GM21423 (cell line): ENCODE measurements around the gene POMGNT2.
"Not testable (repeated sequence)": the region's sequence is repeated elsewhere in the genome, so short reads cannot be mapped to it uniquely, and the experiment has no call there.

ENCODE experiments used
- ATAC-seq: cut with Tn5 transposase; IDR thresholded peaks from one replicate; pipeline ENCODE4 v1.9.1; 2021; ENCODE audit warnings: mild to moderate bottlenecking, moderate library complexity; ENCODE audit not compliant: unreplicated experiment

POMGNT2 gene

DNA sequence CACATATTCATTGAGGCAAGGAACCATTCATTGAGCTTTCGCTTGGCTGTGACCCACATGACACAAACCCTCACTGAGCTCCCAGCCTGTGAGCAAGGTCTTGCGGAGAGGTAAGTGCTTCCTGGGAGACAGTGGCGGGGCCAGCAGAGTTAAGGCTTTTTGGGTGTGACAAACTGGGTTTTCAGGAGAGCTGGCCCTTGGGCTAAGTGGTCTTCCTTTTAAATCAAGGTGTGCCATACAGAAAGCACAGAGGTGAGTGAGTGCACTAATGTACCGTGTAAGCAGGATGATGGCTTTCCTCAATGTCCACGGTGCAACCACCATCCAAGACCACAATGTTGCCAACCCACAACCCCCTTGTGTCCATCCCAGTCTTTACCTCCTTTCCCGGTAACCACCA is 28.6 kb downstream of the POMGNT2 start:
- ATAC-seq = no peak

DNA sequence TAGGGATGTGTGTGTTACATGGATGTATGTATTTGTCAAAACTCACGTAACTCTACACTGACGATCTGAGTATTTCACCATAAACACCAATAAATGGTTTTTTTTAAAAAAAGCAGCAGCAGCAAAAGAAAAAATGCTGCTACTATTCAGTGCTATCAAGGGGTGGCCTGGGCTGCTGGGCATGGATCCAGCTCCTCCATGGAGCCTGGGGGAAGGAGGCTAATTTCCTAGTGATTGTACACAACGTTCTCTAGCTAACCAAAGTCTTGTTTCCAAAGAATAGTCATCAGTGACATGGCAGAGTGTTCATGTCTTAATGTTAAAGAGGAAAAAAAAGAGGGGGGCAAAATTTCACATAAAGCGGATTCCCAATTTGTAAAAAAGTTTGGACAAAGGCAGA is 29.0 kb downstream of the POMGNT2 start:
- ATAC-seq = no peak

DNA sequence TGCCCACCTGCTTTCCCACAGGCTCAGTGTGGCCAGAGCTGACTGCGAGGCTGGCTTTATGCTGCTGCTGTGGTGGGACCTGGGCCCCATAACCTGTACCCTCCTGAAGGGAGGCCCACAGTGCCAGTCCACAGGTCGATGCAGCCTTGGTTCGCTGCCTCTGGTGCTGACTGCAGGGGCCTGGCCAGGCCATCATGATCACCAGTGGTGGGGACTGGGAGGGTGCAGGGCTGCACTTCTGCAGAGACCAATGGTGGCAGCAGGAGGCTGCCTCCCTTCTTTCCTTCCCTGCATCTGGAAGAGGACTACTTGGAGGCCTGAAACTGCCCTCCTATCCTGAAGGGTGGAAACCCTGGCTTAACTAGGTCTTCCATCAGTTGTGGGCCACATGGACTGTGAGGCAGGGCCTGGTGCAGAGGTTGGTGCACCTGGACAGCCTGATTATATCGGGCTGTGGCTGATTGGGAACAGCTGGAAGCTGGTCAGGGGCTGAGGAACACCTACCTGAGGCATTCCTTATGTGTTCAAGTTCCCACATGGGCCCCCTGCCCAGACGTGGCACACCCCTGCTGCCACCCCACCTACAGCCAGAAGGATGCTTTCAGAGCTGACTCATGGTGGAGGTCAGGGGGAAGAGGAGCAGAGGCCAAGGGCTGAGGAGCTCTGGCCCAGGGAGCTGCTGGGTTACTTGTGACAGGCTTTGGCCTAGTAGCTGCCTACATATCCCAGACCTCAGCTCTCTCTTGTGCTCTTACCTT is 29.8 kb downstream of the POMGNT2 start:
- ATAC-seq = no peak

DNA sequence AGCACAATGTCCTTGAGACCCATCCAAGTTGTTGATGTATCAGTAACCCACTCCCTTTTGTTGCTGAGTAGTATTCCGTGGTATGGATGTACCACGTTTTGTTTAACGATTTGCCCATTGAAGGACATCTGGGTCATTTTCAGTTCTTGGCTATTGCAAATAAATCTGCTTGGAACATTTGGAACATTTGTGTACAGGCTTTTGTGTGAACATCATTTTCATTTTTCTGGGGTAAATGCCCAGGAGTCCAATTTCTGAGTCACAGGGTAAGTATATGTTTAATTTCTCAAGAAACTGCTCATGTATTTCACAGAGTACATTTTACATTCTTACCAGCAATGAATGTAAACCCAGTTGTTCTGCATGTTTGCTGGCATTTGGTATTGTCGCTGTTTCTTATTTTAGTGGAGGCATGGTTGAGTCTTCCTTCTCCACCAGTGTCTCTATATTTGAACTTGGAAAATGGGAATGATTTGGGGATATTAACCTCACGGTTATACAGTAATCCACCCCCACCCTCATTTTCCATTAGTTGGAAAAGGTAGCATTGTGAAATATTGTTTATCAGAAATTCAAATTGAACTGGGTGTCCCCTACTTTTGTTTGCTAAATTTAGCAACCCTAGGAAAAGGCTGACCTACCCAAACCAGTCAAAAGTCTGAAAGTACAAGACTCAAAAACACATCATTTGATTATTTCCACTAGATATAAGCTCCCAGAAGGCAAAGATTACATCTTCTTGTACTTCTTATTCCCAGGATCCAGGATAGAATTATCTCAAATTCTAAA is 30.8 kb downstream of the POMGNT2 start:
- ATAC-seq = no peak

DNA sequence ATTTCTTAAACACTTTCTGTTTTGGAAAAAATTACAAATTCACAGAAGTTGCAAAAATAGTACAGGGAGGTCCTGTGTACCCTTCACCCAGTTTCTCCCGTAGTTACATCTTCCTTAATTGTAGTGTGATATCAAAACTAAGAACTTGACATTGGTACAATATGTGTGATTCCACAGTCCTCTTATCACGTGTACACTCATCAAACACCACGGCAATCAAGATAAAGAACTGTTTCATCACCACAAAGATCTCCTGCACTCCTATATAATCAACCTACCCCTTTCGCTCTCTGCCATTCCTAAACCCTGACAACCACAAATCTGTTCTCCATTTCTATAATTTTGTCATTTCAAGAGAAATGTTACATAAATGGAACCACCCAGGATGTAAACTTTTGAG is 31.4 kb downstream of the POMGNT2 start:
- no peak for ATAC-seq

DNA sequence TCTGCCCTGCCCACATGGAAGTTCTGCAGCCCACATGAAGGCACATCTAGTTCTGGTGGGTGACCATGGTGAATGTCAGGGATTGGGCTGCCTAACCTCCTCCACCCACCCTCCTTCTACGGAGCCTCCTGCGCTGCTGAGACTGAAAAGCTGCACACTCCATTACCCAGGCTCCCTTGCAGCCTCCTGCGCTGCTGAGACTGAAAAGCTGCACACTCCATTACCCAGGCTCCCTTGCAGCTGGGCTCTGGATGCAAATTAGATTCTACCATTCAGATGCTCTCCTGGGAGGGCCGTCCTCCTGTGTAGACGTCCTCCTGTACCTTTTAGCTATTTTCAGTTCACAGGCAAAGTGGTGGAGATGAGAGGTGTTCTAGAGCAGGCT is 32.1 kb downstream of the POMGNT2 start:
- no peak for ATAC-seq

DNA sequence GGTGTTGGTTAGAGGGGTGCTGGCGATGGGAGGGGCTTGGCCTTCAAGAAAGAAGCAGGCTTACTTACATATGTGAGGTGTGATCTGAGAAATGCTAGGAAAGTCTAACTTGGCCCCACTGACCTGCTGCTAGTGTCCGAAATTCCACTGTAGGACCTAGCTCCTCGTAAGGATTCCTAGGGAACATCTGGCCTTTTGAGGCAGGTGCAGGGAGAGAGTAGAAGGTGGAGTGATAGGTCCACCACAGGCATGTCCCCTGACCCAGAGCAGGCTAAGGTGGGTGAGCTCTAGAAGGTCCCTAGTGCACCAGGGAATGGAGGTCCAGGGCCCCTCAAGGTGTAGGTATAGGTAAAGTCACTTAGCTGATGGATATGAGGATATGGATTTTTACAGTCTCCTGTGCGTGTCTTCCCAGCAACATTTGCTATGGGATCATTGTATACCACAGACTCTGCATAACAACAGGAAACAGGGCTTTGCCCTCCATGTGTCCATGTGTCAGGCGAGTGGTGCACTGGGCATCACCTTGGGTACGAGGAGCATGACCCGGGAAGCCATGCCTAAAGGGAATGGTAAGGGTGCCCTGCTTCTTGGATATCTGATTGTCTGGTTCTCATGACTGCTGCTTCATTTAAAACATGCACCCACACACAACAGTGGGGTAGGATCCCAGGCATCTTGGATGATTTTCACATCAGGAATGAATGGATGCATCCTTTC is 32.6 kb downstream of the POMGNT2 start:
- no peak for ATAC-seq

DNA sequence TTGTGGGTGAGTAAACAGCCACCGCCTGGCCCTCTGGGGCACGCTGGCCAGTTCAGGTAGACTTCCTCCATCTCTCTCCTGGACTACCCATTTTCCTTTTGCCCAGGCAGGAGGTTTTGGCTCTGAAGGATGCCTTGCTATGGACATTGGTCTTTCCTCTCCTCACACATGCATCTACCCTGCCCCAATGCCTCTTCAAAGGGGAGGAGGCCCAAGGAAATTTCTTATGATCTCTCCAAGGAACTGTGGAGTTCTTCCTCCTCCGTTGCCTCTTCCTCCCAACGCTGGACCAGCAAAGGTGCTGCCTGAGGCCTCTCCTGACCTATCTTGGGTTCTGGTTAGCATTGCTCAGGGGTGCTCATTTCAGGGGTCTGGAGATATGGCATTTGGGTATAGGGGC is 33.5 kb downstream of the POMGNT2 start:
- ATAC-seq = no peak

DNA sequence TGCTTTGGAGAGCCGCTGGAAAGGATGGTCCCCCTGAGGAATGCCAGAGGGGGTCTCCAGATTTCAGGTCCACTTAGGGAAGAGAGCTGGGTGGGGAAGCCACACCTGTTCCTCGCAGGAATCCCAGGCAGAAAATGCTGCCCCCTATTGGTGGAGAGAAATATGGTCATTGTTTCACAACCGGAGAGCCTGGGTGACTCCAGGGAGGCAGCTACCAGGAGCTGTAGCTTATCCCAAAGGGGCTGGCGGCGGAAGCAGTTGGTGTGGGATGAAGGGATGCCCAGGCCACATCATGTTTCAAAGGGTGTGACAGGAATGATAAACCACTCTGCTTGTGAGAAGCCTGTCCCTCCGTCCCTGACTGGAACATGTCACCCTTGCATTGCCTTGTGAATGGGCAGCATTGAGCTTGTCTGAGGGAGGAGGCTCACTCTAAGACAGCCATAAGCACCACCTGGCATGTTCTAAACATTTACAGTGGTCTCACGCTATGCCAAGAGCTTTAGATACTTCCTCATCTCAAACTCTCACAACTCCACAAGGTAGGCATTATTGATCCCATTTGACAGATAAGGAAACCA is 34.5 kb downstream of the POMGNT2 start:
- ATAC-seq = no peak

DNA sequence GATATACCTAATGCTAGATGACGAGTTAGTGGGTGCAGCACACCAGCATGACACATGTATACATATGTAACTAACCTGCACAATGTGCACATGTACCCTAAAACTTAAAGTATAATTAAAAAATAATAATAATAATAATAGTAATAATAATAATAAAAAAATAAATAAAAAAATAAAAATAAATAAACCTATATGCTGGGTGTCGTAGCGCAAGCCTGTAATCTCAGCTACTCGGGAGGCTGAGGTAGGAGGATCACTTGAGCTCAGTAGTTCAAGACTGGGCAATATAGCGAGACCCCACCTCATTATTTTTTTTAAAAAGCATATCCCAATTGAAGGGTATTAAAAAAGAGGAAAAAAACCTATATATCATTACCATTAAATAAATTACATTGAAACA is 35.2 kb downstream of the POMGNT2 start:
- ATAC-seq = not testable (repeated sequence)

DNA sequence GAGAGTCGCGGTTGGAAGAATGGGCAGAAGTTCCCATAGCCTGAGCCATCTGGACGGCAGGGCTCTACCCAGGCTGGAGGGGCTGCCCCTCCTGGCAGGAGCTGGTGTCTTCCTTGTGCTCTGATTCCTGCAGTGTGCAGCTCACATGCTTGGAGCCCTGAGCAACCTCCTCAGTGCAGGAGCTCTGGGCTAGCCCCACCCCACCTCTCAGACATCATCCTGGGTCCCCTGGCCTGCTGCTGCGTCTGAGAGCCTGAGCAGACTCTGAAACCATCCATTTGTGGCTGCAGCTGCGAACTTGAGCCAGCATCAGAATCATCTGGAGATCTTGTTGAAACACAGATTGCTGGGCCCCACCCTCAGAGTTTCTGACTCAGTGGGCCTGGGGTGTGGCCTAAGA is 42.8 kb downstream of the POMGNT2 start:
- no peak for ATAC-seq

DNA sequence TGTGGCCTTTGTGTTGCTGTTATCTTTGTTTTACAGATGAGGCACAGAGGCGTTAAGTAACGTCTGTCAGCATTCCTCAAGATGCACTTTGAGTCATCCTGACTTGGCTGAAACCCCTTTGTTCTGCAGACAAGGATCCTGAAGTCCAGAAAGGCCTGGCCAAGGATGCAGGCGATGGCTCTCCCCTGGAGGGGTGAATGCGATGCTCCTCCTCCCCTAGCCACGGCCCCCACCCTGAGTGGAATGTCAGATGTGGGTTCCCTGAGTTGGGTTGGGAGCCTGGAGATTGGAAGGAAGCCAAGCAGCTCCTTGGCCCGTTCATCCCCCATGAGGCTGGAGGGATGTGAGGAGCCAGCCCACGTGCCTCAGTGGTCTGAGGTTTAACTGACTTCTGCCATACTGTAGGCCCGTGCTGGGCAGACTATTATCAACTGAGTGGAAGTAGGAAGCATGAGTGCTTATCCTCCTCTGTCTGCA is 43.3 kb downstream of the POMGNT2 start:
- ATAC-seq = no peak

DNA sequence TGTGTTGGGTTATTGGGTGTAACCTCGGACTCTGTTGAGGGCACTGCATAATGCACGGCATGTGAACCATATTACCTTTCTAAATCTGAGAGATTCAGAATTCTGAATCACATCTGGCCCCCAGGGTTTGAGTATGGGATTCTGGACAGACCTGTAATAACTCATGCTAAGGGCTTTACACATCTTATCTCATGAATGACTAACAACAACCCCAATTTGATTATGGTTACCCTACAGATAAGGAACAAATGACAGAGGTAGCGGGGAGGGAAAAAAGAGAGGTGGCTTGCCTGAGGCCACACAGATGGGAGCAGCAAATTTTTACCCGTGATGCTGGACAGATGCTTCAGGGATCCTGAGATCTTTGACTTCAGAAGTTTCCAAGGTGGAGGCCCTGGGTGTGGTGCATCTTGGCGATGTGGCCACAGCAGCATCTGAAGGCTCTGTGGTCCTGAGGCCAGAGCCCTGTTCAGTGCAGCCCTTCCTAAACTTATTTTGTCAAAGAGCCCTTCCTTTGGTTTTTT is 43.8 kb downstream of the POMGNT2 start:
- ATAC-seq = no peak

DNA sequence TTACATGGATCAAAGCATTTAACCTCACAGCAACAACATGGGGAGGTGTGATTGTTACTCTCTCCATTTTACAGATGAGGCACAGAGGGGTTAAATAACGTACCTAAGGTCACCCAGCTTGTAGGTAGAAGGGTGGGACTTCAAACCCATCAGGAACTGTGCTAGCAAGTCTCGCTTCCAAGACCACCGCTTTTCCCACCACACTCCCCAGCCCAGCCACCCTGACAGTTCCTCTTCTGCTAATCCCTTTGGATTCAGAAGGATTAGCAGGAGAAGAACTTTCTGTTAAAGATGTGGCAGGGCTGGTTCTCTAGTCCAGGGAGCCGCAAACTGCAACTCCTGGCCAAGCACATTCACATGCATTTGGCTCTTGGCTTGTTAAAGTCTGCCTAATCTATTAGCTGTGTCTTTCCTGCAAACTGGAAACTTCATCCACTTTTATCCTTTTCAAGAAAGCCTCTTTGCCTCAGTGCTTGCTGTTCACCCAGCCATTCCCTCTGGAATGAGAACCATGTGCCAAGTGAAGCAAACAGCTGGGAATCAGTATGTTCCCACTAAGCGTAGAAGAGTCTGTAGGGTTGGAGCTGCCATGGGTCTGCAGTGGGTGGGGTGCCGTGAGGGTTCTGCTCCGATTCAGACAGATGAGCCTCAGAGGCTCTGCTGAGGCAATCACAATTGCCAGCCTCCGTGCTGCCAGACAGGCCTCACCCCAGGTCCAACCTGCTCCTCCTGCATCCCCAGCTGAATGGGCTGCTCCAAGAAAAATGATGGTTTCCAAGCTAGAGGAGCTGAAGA is 44.6 kb downstream of the POMGNT2 start:
- ATAC-seq = no peak

DNA sequence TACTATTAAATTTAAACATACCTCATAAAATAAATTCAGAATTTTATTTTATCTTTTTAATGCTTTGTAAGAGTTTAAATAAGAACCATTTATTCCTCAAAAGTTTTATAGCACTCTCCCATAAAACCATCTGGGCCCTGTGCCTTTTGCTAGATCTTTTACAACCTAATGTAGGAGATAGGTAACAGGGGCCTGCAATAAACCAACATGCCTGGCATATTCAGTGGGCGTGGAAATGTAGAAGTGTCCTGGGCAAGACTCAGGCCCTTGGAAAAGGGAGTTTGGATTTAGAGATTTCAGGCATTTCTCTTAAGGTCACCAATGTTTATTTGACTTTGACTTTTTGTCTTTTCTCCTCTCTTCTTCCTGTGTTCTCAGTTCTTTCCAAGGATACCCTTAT is 46.4 kb downstream of the POMGNT2 start:
- no peak for ATAC-seq

DNA sequence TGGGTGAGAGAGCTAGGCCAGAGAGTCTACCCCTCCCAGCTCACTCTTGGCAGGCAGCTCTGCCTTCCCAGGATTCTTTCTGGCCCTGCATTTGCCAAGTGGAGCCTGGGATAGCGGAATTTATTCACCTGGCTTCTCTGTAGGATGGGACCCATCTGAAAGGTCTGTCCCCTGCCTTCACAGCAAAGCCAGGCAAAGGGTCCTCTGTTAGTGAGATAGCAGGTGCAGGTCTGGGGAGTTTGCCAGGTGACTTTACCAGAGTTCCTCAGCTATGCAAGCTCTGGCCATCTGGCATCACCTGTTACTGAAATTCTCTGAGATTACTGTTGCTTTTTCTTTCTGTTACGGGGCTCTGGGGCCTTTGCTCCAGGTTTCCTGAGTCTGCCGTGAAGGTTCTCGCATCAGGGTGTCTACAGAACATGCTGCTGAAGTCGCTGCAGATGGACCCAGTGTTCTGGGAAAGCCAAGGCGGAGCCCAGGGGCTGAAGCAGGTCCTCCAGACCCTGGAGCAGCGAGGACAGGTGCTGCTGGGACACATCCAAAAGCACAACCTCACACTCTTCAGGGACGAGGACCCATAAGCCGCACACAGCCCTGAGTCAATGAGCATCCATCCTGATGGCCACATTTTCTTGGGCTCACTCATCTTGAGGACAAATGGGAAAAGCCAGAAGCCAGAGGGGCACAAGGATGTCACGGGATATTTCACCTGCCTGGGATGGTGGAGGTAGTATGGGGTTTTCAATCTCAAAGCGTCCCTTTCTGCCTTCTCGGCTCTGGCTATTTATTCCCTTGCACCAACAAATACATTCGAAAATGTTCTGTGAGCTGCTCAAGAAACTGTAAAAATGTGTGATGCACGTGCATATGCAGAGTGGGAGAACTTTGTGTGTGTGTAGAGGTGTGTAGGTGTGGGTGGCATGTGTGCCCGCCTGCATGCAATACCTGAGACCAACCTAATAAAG is 49.8 kb downstream of the POMGNT2 start:
- no peak for ATAC-seq

DNA sequence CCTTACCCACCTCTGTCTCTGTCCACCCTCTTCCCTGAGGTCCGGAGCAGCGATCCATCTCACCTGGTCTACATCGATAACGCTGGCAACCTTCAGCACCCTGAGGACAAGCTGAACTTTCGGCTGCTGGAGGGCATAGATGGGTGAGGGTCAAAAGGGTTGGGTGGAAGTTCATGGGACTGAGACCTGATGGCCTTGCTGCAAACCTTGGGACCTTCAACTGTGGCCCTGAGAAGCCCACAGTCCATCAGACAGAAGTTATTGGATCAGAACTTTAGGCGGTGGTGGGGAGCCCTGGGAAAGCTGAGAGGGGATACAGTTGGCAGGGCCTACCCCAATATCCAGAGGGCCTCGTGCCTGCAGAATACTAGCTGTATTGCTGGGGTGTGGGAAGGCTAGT is 50.5 kb downstream of the POMGNT2 start:
- ATAC-seq = no peak

DNA sequence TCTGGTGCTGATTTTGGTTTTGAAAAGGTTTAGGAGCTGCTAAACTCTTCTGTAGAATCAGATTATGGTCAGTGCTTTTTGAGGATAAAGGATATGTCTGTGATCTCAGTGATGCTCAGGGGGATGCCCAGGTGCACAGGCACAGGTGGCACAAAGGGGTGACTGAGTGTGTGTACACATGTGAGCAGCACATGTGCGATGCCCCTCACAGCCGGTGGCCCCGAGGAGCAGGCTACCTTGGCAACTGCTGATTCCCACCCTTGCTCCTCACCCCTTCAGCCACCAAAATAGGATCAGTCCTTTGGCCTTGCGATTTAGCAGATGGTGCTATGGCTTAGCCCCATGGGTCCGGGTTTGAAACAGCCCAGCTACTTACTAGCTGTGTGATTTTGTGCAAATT is 51.1 kb downstream of the POMGNT2 start:
- no peak for ATAC-seq

DNA sequence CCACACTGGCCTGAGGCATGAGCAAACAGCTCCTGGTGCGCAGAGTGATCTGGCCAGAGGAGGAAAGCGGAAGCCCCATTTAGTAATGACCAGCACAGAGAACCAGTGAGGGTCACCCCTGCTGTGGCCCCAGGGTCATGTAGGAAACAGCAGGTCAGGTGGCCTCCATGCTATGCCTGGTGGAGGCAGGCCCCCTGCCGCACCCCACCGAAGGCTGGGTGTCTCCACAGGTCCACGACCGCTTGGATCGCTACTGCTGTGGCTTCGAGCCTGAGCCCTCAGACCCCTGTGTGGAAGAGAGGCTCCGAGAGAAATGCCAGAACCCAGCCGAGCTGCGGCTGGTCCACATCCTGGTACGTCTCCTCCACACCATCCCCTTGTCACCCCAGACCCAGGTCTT is 52.6 kb downstream of the POMGNT2 start:
- ATAC-seq = no peak
